HG03045 (cell line): Measurements from ENCODE around the gene LRRC2.
"Not testable (repeated sequence)": the region's sequence is repeated elsewhere in the genome, so short reads cannot be mapped to it uniquely, and the experiment has no call there.

Source experiments
- ATAC-seq: cut with Tn5 transposase; IDR thresholded peaks from one replicate; pipeline ENCODE4 v1.9.1; 2021; ENCODE audit warnings: mild to moderate bottlenecking, moderate library complexity; ENCODE audit not compliant: unreplicated experiment

The LRRC2 gene

DNA sequence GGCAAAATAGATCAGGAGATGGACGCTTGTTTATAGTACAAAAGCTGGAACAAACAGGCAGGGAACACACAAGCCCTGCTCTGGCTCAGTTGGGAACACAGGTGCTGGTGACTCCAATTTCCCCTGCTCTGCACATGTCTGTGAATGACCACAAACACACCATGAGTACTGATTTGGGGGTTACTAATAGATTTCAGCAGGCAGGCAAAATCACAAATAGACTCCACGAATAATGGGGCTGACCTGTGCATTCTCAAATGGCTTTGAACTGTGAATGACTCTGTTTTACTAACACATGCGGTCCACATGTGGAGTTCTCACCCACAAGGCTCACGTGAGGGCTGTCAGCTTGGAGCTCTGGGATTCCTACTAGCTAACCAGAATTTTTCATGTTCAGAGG lies 64.4 kb downstream of the LRRC2 start:
- ATAC-seq = no peak

DNA sequence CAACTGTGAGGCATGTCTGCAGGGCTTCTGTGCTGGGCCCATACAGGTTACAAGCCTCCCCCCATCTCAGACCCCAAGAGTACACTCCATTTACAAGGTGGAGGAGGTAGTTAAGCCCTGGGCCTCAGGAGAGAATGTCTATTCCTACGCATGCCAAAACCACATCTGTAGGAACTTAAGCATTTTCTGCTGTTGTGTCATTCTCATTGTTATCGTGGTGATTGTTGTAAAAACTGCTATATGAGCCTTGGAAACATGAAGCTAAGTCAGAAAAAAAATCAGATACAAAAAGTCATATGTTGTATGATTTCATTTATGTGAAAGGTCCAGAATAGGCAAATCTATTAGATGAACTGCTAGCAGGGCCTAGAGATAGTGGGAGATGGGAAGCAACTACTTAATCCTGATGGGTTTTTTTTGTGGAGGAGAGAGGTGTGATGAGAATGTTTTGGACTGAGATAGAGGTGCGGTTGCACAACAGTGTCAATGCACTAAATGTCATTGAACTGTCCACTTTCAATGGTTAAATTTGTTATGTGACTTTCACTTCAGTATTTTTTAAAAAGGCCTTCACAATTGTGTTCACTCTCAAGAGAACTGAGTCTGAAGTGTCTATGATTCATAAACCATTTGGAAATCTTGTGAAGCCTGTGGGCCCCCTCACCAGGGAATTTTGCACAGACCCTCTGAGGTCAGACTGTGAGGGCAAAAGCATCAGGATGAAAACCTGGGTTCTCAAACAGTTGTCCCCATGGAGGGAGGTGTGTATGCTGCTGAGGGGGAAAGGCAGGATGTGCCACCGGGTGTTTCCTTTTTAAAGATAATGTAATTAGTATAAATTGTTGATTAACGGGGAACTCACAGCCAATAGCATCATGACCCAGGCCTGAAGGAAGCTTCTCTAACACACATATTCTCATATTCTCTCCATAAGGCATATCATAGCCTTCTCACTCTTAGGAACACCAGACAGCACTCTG lies 65.2 kb downstream of the LRRC2 start:
- no peak for ATAC-seq

DNA sequence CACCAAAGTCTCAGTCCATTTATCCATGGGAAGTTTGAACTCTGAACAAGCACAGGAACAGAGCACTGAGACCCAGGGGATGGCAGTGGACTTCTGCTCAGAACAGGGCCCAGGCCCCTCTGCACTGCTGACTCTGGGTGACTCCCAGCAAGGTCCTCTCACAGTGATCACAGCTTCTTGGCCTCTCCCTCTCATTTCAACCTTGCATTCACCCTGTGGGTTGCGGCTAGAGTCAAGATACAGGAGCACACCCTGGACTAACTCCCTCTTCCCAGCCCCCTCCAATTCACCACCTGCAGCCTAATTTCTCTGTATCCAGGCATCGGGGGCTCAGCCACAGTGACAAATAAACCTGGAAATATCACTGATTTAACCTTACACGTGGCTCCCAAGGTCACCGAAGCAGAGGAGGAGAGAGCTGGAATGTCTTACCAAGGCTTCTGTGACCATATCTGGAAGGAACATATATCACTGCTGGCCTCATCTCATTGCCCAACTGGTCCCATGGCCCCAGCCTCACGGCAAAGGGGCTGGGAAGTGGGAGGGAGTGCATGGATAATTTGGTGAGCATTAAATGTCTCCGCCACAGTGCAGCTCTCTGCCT lies 67.1 kb downstream of the LRRC2 start:
- ATAC-seq = no peak

DNA sequence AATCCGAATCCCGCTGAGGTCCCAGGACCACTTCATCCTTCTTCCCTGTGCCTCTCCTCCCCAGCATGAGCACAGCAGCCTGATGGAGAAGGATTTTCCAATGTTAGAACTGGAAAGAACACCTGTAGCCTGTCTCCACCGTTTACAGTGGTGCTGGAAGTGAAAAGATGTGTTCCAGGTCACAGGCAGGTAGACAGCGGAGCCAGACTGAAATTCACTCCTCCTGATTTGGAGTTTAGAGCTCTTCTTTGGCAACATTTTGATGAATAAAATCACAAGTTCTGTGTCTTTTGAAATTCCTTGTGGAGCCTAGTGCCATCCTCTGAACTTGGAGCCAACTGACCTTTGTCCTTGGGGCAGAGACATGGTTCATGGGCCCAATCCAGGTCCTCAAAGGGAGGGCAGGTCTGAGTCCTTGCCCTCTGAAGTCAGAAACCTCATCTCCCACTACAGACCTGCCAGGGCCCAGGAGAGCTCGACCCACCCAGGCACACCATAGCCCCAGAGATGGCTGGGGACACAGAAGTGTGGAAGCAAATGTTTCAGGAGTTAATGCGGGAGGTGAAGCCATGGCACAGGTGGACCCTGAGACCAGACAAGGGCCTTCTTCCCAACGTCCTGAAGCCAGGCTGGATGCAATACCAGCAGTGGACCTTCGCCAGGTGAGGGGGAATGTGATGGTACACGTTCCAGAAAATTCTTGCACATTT lies 68.4 kb downstream of the LRRC2 start, which contains the start of gene RTP3:
TSS of gene RTP3 (plus strand) at position 421 of the 710 bp plus-strand sequence. CDS start at position 508, 87 bp downstream.
- no peak for ATAC-seq

DNA sequence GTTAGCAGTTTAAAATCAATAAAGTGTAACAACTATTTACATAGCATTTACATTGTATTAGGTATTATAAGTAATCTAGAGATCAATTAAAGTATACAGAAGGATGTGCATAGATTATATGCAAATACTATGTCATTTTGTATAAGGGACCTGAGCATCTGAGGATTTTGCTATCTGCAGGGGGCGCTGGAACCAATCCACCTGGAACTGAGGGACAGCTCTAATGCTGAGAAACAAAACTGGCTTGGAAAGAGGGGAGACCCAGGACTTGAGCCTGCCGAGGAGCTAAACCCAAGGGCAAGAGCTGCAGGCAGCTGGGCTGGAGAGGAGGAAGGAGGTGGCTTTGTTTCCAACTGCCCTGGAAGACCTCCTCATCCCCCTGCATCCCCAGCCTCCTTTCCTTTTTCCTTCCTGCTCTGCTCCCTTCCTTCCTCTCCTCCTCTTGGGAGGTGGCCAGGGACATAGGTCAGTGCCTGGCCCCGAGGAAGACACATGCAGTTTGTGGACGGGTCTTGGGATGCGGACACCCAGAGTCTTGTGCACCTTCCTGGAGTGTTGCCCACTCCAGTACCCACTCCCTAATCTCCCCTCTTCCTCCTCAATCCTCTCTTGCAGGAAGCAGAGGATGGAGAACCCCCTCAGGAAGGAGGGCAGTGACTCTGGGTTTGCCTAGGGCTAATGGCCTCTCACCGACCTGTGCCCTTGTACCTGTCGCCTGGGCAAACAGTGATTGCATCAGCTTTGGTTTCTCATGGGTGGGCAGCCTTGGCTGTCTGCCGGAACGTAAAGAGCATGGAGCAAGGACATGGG lies 69.2 kb downstream of the LRRC2 start:
- no peak for ATAC-seq

DNA sequence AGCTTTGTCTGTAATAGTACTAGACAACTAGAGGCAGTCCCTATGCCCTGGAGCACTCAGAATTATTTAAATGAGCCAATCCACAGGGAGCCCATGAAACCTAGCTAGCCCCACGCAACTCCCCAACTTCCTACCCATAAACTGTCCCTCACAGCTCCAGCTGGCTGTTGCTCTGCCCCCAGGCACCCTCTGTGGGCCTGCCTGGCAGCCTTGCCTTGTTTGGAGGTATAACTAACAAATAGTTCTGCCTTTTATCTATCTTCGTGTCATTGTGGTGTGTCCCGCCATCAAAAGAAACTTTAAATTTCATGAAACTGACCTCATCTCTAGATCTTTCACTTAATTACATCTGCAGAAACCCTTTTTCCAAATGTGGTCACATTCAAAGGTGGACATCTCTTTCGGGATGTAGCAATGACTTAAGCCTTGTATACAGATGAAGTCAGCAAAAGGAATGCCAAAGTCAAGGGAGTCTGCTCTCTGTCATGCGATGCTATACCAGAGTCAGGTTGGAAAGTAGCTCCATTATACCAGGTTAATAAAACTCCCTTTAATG lies 70.1 kb downstream of the LRRC2 start:
- ATAC-seq = no peak

DNA sequence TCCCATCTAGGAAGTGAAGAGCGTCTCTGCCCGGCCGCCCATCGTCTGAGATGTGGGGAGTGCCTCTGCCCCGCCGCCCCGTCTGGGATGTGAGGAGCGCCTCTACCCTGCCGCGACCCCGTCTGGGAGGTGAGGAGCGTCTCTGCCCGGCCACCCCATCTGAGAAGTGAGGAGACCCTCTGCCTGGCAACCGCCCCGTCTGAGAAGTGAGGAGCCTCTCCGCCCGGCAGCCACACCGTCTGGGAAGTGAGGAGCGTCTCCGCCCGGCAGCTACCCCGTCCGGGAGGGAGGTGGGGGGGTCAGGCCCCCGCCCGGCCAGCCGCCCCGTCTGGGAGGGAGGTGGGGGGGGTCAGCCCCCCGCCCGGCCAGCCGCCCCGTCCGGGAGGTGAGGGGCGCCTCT lies 71.6 kb downstream of the LRRC2 start:
- not testable (repeated sequence) for ATAC-seq

DNA sequence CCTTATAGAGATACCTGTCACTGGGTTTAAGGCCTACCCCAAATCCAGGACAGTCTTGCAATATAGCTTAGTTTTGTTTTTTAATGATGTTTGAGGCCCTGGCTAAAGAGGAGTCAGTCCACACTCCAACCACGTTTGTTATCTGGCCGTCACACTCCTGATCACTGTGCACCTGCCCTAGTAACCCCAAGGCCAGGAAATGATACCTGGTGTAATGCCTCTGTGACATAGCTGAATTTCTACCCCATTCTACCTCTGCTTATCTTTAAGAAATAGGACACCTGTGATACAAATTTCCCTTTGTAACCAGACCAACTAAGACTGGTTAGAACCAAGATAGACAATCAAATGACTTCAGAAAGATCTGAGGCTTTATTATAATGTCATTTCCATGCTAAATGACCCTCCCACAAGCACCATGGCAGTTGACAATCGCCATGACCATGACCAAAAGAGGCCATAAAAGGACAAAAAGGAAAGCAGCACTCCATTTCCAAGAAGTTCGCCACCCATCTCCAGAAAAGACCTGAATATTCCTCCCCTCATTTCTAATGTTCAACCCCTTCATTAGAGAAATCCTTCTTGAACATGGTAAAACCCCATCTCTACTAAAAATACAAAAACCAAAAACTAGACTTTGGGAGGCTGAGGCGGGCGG lies 73.1 kb downstream of the LRRC2 start:
- no peak for ATAC-seq

DNA sequence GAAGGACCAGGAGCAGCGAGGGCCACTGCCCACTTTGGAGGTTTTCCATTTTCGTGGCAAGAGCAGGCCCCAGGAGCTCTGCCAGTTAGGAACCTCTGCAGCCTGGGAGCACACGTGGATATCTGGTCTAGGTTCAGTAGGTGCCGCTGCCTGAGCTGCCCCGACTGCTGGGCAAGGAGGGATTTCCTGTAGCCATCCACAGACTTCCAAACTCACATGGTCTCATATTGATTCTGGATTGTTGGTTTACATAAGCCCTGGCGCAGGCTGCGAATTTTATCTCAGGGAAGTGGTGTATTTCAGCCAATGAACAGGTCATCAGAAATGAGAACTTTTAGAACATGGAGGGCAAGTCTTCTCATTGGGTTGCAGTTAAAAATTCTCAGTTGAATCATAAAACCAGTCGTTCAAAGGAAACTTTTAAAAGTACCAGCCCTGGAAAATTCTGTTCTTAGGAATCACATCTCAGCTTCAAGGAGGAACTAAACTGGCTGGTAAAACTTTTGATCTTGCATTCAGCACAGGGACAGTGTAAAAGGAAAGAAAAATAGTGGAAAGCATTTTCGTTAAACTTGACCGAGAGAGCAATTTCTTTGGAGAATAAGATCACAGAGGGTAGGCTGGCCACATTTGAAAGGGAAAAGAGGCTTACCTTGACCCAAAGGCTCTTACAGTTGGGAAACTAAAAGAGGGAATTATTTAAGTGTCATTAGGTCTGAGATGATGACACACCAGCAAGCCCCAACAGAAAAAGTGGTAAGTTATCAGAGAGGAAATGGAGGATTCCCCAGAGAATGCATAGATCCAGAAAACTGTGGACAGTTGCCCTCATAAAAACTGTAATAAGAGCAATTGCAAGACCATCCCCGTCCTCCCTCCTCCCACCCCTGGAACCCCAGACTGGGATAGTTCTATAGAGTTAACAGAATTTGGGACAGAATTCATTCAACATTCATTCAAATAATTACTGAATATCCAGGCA lies 74.7 kb downstream of the LRRC2 start:
- no peak for ATAC-seq

DNA sequence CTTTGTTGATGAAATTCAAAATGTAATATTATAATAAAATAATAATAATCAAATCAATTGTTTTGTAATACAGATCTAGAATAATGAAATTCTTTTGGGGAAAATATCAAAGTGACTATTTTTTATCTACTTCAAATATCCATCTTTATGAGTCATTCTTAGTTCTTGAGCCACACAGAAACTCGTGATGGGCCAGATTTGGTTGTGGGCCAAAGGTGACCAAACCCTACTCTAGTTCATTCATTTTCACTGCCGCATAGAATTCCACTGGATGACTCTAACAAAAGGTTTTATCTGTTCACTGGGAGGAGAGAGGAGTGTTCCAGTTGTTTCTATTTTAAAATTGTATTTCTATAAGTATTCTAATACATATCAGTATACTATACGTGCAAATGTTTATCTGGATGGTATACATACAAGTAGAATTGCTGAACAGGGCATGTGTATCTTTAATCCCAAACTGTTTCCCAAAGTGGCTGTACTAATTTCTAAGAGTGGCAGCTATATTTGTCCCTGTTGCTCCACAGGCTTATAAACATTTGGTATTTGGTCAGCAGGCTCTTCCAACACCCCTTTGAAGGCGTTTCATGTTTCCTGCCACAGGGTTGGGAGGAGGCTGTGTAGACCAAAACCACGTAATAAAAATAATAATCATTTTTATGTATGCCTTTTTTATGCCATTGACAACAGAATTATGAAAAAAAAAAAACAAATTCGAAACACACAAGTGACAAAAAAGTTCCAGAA lies 75.6 kb downstream of the LRRC2 start:
- no peak for ATAC-seq

DNA sequence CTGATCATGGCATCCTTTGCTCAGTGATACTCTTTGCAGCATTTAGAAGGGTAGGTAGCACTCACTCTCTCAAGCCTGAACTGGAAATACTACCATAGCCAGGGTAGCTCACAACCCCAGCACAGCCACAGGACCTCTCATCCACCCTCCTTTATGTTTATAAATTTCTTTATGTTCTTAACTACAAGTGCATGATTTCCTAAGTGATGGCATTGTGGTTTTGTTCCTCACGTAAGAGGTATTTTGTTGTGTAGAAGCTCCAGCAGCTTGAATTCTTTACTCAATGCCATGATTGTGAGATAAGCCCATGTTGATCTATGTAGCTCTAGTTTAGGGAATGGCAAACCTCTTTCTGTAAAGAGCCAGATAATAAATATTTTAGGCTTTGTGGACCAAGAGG lies 76.2 kb downstream of the LRRC2 start:
- ATAC-seq = no peak

DNA sequence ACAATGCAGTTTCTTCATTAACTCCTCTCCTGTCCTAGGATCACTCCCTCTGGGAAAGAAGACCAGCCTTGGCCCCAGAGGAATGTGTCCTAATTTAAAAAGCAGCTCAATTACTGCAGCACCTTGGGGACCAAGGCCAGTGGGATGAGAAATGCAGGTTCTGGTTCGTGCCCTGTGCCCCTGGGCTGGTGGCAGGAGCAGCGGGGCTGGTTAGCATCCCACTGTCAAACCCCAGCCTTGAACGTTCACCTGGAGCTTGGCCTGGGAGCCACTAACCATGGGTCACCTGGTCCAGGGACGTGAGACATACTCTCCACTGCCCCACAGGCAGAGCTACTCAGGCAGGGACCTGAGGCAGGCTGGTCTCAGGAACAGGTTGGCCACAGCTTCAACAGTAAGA lies 76.7 kb downstream of the LRRC2 start:
- no peak for ATAC-seq

DNA sequence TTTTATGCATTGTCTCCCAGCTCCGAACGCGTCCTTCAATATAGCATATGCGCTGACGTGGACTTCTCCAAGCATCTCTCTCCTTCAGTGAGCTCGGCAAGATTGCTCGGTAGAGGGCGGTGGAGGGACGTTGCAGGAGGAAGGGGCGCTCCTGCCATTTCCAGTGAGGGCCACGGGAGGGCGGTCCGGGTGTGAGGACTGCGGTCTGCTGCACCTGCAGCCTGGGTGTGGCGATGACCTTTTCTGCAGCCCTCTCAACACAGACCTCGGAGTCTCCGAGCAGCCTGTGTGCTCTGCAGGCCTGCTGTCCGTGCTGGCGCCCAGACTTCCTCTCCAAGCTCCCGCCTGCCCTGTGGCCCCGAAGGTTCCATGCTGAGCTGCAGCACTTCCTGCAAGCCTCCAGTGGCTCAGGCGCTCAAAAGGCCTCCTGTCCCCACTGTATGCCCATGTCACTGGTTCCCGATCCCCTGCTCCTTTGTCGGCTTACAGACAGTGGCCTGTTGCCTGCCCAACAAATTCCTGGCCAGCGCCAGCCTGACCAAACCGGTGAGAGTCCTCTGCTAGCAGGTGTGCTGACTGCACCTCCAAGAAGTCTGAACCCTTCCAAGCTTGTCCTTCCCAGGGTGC lies 77.3 kb downstream of the LRRC2 start:
- ATAC-seq = peak; percentile 94

DNA sequence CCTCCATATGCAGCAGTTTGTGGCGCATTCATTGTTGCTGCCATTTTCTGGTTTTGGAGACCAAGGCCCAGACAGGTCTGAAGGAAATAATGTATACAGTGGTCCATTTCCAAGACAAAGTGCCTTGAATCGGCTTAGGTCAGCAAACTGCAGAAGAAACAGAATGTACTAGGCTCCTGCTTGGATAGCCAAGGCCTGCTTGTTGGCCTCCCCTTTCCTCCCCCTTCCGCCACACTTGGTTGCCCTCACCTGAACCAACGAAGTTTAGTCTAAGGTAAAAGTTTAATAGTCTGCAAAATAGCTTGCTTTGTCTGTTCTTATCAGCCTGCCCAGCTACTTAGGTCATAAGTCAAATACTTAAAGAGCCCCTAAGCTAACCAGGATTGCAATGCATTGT lies 80.3 kb downstream of the LRRC2 start:
- ATAC-seq = no peak

DNA sequence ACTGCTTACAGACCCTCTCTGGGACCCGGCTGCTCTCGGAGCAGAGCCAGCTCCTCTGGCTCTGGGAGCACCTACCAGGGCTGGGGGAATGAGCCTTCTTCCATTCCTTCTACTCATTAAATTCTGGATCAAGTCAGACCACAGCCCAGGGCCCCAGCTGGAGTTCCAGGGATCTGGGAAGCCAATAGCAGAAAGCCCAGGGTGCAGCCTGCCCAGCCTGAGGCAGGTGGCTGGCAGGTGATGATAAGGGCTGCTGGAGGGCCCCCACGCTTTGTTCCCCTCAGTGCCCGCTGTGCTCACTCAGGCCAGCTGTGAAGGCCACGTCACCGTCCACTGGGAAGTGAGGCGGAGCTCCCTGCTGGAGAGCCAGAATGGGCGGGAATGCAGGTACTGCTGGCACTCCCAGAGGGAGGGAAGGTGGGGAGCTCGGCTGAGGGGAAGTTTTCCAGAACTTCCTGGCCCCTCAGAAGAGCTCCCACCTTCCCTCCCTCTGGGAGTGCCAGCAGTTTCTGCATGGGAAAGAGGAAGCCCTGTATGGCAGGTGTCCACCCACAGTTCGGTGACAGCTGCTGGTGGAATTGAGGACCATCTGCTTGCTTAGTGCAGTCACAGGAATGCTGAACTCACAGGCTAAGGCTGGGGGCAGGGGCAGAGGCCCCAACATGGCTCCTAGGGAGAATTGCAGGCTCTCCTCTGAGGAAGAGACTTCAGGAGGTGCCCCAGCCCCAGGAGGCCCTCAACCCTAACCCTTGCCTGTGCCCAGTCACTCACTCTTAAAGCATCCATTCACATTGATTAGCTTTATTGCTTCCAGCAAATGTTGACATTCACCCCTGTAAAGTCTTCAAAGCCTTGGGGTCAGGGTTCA lies 81.0 kb downstream of the LRRC2 start:
- no peak for ATAC-seq

DNA sequence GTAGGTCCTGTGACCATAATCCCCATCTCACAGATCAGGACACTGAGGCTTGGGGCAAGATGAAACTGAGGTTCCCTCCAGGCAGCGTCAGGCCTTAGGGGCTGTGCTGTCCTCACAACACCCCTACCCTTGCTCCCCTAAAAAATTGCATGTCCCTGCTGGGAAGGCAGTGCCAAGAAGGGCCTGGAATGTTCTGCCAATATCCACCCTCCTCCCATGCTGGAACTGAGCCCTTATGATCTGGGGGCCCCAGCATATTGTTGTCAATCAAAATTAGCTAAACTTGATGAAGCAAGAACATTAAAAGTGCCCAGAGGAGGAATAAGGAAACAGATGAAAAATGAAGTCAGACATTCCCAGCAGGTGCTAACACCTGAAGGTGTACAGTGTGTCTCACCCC lies 81.7 kb downstream of the LRRC2 start:
- no peak for ATAC-seq

DNA sequence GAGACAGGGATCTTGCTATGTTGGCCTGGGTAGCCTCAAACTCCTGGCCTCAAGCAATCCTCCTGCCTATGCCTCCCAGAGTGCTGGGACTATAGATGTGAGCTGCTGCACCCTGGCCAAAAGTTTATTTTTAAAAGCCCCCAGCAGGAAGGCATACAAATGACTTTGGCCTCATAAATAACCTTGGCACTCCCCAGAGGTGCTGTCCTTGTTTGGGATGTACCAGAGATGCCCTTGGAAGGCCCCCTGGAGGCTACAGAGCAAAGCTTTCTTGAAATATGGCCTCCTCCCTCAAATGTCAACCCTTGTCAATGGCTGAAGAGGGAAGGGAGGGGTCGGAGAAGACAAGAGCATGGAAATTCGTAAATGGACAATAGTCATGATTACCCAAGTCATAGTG lies 82.3 kb downstream of the LRRC2 start:
- no peak for ATAC-seq
